Measurements from ENCODE around the gene PTPRN2. TPM values are rescaled to one million over a fixed set of nuclear protein-coding genes. Genes with fewer than 3 reads are reported as not detected.

Gene PTPRN2
- total and polyA plus RNA-seq, 7 donors, result 3.2 to 7.1 (median 5.5) TPM

GRCh38 chr7:158616050-158616449 is 28.4 kb upstream of the PTPRN2 start:
- TF ChIP-seq POLR2AphosphoS5 (IDR thresholded peaks at IDR 0.05), result no peak
- no peak for TF ChIP-seq POLR2A (IDR thresholded peaks at IDR 0.05)
- no peak for TF ChIP-seq EP300 (IDR thresholded peaks at IDR 0.05)
- no peak for TF ChIP-seq CTCF (IDR thresholded peaks at IDR 0.05)
- Histone ChIP-seq H3K27me3 (no peaks in the 10 kb centered on the region), H3K9me3 (no peaks in the 10 kb centered on the region), H3K4me1 (no peaks in the 10 kb centered on the region), H3K36me3 (no peaks in the 10 kb centered on the region), H3K4me3 (no peak overlapping the region), H3K27ac (no peak overlapping the region)
- no peak for DNase-seq
- intact Hi-C loops (cut with DNase I), result no loop called here
- 89 to 92% methylated on average over 2 of the region's 2 CpGs for whole genome bisulfite sequencing, 2 donors

GRCh38 chr7:158614700-158615099 is 27.1 kb upstream of the PTPRN2 start:
- H3K27ac ChIP-seq, result no peak overlapping the region
- H3K27me3 ChIP-seq, result no peaks in the 10 kb centered on the region
- WGBS, 2 donors, result 77 to 80% methylated on average over 1 of the region's 1 CpG
- DNase-seq, result no peak
- H3K36me3 ChIP-seq, result no peaks in the 10 kb centered on the region
- H3K4me1 ChIP-seq, result no peaks in the 10 kb centered on the region
- TF ChIP-seq POLR2AphosphoS5 (IDR thresholded peaks at IDR 0.05), result no peak
- TF ChIP-seq CTCF (IDR thresholded peaks at IDR 0.05), result no peak
- TF ChIP-seq POLR2A (IDR thresholded peaks at IDR 0.05), result no peak
- no peak for TF ChIP-seq EP300 (IDR thresholded peaks at IDR 0.05)
- H3K4me3 ChIP-seq, result no peak overlapping the region
- intact Hi-C loops (cut with DNase I), result no loop called here
- no peaks in the 10 kb centered on the region for H3K9me3 ChIP-seq

- Histone ChIP-seq H3K27me3 (no peaks in the 10 kb centered on the region), H3K4me1 (no peaks in the 10 kb centered on the region), H3K36me3 (no peaks in the 10 kb centered on the region), H3K9me3 (no peaks in the 10 kb centered on the region), H3K27ac (no peak overlapping the region), H3K4me3 (no peak overlapping the region)
- intact Hi-C loops (cut with DNase I), result no loop called here
- WGBS, 2 donors, result 88 to 98% methylated on average over 2 of the region's 2 CpGs
- no peak for DNase-seq
- no peak for TF ChIP-seq POLR2AphosphoS5 (IDR thresholded peaks at IDR 0.05)
- TF ChIP-seq EP300 (IDR thresholded peaks at IDR 0.05), result no peak
- TF ChIP-seq CTCF (IDR thresholded peaks at IDR 0.05), result no peak
- no peak for TF ChIP-seq POLR2A (IDR thresholded peaks at IDR 0.05)
These were observed 25.9 kb upstream of the PTPRN2 start for GRCh38 chr7:158613481-158613880.

GRCh38 chr7:158612546-158612945 is 24.9 kb upstream of the PTPRN2 start:
- 95 to 97% methylated on average over 4 of the region's 4 CpGs for WGBS, 2 donors
- no peaks in the 10 kb centered on the region for H3K9me3 ChIP-seq
- no peak for TF ChIP-seq POLR2A (IDR thresholded peaks at IDR 0.05)
- TF ChIP-seq POLR2AphosphoS5 (IDR thresholded peaks at IDR 0.05), result no peak
- no peak for TF ChIP-seq CTCF (IDR thresholded peaks at IDR 0.05)
- TF ChIP-seq EP300 (IDR thresholded peaks at IDR 0.05), result no peak
- intact Hi-C loops (cut with DNase I), result no loop called here
- H3K27ac ChIP-seq, result no peak overlapping the region
- no peaks in the 10 kb centered on the region for H3K27me3 ChIP-seq
- no peak for DNase-seq
- no peak overlapping the region for H3K4me3 ChIP-seq
- H3K36me3 ChIP-seq, result no peaks in the 10 kb centered on the region
- no peaks in the 10 kb centered on the region for H3K4me1 ChIP-seq

GRCh38 chr7:158611541-158611940 is 23.9 kb upstream of the PTPRN2 start:
- no peak for DNase-seq
- no peaks in the 10 kb centered on the region for H3K9me3 ChIP-seq
- no peak overlapping the region for H3K27ac ChIP-seq
- no peaks in the 10 kb centered on the region for H3K36me3 ChIP-seq
- intact Hi-C loops (cut with DNase I), result no loop called here
- 65 to 89% methylated on average over 8 of the region's 8 CpGs for WGBS, 2 donors
- no peak overlapping the region for H3K4me3 ChIP-seq
- H3K27me3 ChIP-seq, result no peaks in the 10 kb centered on the region
- no peaks in the 10 kb centered on the region for H3K4me1 ChIP-seq
- TF ChIP-seq CTCF (IDR thresholded peaks at IDR 0.05), result no peak

All from sigmoid colon (tissue), 7 donors.